GM12801 (cell line): ENCODE data around the gene YWHAH.

ENCODE experiments used
- TF ChIP-seq, protein P1 (sequence below): IDR thresholded peaks from one replicate; pipeline ENCODE4 v1.5.1; 2011; ENCODE audit warnings: control low read depth; ENCODE audit not compliant: insufficient read length; ENCODE audit errors: extremely low read depth

Gene YWHAH

DNA sequence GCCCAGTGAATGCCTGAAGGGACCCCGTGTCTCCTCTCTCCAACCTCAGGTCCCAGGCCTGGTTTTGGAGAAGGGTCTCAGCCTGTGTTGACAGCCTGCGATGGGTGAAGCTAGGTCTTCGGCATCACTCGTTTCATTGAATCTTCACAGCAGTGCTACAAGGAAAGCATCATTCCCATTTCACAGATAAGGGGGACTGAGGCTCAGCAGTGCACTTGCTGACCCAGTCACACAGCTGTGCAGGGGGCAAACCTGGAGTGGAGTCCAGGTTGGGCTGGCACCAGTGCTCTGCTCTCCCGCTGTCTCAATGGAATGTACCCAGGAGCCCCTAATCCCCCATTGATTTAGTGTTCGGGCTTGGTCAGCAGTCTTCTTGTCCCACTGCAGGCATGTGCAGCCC lies 10.9 kb upstream of the YWHAH start:
- TF ChIP-seq, protein P1, sequence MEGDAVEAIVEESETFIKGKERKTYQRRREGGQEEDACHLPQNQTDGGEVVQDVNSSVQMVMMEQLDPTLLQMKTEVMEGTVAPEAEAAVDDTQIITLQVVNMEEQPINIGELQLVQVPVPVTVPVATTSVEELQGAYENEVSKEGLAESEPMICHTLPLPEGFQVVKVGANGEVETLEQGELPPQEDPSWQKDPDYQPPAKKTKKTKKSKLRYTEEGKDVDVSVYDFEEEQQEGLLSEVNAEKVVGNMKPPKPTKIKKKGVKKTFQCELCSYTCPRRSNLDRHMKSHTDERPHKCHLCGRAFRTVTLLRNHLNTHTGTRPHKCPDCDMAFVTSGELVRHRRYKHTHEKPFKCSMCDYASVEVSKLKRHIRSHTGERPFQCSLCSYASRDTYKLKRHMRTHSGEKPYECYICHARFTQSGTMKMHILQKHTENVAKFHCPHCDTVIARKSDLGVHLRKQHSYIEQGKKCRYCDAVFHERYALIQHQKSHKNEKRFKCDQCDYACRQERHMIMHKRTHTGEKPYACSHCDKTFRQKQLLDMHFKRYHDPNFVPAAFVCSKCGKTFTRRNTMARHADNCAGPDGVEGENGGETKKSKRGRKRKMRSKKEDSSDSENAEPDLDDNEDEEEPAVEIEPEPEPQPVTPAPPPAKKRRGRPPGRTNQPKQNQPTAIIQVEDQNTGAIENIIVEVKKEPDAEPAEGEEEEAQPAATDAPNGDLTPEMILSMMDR = no peak

DNA sequence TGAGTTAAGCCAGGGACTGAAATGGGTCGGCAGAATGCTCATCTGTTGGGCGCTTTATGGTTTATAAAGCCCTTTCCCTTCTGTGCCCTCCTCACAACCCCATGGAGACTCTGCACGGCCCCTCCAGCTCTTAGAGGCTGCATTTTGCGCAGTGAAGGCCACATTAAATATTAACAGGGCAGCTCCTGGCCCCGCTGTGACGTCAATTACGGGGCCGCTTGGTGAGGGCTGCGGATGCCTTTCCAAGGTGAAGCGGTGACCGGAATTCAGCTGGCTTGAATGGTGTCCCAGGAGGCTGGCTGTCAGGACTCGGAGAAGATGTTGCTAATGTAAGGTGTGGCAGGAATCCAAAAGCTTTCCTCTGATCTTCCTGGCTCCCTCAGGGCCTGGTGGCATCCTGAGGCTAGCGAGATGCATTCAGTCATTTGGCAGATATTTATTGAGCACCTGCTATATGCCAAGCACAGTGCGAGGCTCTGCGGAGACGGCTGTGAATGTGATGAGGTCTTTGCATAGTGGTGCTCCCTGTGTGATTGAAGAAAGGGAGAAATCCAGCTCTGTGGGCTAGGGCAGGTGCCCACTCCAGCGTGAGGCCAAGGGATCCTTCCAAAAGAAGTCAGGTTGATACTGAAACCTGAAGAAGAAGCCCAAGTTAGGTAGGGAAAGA lies 10.4 kb upstream of the YWHAH start:
- TF ChIP-seq, protein P1 = no peak

DNA sequence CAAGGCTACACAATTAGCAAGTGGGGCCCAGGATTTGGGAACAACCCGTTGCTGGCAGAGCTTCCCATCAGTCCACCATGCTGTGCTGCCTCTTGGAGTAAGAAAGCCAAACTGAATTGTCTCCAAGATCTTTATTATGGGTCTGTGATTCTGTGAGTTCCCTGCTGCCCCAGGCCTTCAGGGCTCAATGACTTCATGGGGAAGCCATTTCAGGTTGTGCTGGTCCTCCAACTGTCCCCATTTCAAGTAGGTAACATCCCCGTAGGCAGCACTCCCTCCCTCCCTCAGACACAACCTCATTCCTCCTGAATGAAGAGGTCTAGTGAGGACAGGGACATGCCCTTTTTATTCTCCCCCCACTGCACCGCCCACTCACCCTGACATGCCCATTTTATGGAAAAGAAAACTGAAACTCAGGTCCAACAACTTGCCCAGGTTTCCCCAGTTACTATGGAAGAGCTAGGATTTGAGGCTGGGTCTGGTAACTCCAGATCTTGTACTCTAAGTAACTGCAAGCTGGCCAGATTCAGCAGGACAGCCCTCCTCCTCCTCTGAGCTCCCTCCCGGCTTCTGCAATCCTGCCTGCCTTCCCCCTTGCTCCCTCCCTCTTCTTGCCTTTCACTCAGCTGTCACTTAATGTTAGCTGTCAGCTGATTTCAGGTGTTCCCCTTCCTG lies 8.2 kb upstream of the YWHAH start:
- TF ChIP-seq, protein P1 = no peak

DNA sequence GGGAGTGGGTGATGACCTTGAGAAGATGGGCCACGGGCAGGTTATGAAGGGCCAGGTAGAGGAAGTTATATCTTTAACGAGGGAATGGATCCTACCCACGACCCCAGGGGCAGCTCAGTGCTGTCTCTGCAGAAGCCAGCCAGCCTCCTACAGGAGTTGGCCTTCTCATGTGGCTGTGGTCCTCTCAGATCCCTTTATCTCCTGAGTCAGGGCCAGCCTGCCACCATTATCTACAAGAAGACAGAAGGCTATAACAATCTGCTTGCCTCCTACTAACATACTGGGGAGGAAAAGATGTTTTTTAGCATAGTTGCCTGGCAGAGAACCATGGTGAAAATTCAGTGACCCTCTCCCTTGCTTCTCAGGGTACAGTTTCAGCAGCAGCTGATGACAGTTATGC lies 7.0 kb upstream of the YWHAH start:
- TF ChIP-seq, protein P1 = no peak

DNA sequence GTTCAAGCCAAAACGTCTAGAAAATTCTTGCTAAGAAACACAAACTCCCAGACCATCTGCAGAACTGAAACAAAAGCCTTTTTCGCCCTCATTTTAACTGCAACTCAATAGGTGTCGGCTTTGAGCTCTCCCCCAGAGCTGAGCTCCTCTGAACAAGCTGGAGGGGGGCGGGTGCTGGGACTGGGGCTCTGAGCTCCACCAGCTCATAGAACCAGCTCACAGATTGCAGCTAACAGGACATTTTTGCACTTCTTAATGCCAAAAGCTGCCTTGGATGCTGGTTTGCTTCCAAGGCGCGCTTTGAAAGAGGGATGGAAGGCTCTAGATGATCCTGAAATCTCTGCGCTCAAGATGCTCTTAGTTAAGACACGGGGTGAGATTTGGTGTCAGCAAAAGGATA lies 6.0 kb upstream of the YWHAH start:
- TF ChIP-seq, protein P1 = no peak

DNA sequence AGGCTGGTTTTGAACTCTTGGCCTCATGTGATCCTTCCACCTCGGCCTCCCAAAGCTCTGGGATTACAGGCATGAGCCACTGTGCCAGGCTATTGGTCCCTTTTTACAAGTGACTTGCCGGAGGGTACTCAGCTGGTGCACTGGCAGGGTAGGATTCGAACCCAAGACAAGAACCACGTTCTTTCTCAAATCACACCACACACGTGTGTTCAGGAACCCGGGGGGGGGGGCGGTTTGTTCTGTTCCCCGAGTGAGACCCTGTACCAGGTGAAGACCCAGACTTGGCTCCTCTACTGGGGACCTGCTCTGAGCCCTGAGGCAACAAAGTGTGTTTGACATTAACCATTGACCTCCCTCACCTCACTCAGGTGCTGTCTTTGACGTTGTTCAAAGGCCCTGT lies 3.8 kb upstream of the YWHAH start:
- TF ChIP-seq, protein P1 = no peak

DNA sequence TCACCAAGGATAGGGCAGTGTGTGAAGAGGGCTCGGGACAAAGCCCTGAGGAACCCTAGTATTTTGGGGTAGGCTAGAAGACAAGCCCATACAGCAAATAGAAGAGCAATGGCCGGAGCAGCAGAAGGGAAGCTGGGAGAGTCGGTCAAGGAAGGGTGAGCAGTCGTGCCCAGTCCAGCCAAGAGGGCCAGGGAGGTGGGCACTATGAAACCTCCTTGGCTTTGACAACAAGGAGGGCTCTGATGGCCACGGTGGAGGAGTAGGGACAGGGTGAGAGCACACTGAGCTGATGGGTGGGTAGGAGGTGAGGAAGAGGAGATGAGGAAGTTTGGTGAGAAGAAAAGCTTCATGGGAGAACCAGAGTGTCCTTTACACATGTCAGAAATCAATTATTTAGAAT lies 2.2 kb upstream of the YWHAH start:
- TF ChIP-seq, protein P1 = no peak
